CD14-positive monocyte (primary cell): ENCODE data around the gene KCTD7. TPM values are rescaled to one million over a fixed set of nuclear protein-coding genes. Genes with fewer than 3 reads are reported as not detected.

Experiments
- DNase-seq, 3 donors: peaks; one replicate each; pipeline ENCODE4 v3.0.0-alpha.2; 2011 to 2022
- H2AFZ ChIP-seq: 2 replicates; pipeline ENCODE4 v1.6.0; 2012; ENCODE audit warnings: mild to moderate bottlenecking, low read depth, low read length, inconsistent platforms; ENCODE audit not compliant: insufficient read depth, poor library complexity, severe bottlenecking
- H3K27ac ChIP-seq, 2 donors: 1 replicate in 1 of 2; 2 replicates in 1 of 2; pipeline ENCODE4 v1.5.1; 2012 to 2013; ENCODE audit warnings: low read length in 2 of 2, control low read depth in 1 of 2, inconsistent platforms in 1 of 2, low read depth in 1 of 2, mild to moderate bottlenecking in 1 of 2
- H3K27me3 ChIP-seq, 2 donors: one replicate each; pipeline versions ENCODE4 v1.6.0 to v1.6.1; 2011 to 2013; ENCODE audit warnings: low read length in 2 of 2; ENCODE audit not compliant: control insufficient read depth in 2 of 2, insufficient read depth in 2 of 2
- H3K36me3 ChIP-seq, 2 donors: replicated peaks in 1 of 2; 1 replicate in 1 of 2; 2 replicates in 1 of 2; pipeline versions ENCODE4 v1.5.1 to v1.6.1; 2012 to 2013; ENCODE audit warnings: low read length in 2 of 2, control low read depth in 1 of 2, inconsistent platforms in 1 of 2, mild to moderate bottlenecking in 1 of 2; ENCODE audit not compliant: insufficient read depth in 2 of 2, control insufficient read depth in 1 of 2
- H3K4me1 ChIP-seq, 2 donors: 1 replicate in 1 of 2; 2 replicates in 1 of 2; pipeline versions ENCODE4 v1.5.1 to v1.6.1; 2012 to 2013; ENCODE audit warnings: low read length in 2 of 2, control low read depth in 1 of 2, inconsistent platforms in 1 of 2, mild to moderate bottlenecking in 1 of 2, moderate library complexity in 1 of 2; ENCODE audit not compliant: insufficient read depth in 2 of 2, control insufficient read depth in 1 of 2
- H3K4me2 ChIP-seq: replicated peaks from 2 replicates; pipeline ENCODE3; 2012; ENCODE audit warnings: low read length, moderate library complexity, mild to moderate bottlenecking; ENCODE audit not compliant: poor library complexity, severe bottlenecking; ENCODE audit errors: extremely low read depth
- H3K4me3 ChIP-seq, 3 experiments: fragments of 200-600 bp in 1 of 3; sonication (generic) in 1 of 3; replicated peaks in 1 of 3; 1 replicate in 2 of 3; 2 replicates in 1 of 3; pipeline ENCODE4 v1.5.1; 2011 to 2013; ENCODE audit warnings: low read length in 3 of 3, mild to moderate bottlenecking in 3 of 3, control low read depth in 2 of 3, low read depth in 2 of 3, inconsistent platforms in 1 of 3, moderate library complexity in 1 of 3
- H3K79me2 ChIP-seq: 2 replicates; pipeline ENCODE4 v1.6.0; 2012; ENCODE audit warnings: mild to moderate bottlenecking, control low read depth, inconsistent platforms, low read length, moderate library complexity; ENCODE audit not compliant: insufficient read depth
- H3K9ac ChIP-seq: 2 replicates; pipeline ENCODE4 v1.6.0; 2017; ENCODE audit warnings: low read length, mild to moderate bottlenecking; ENCODE audit not compliant: insufficient read depth, poor library complexity, severe bottlenecking
- H3K9me3 ChIP-seq, 2 donors: replicated peaks in 1 of 2; 1 replicate in 1 of 2; 2 replicates in 1 of 2; pipeline versions ENCODE4 v1.5.1 to v1.6.1; 2012 to 2013; ENCODE audit warnings: low read length in 2 of 2, control low read depth in 1 of 2; ENCODE audit not compliant: control insufficient read depth in 1 of 2, insufficient read depth in 1 of 2
- H4K20me1 ChIP-seq: 2 replicates; pipeline ENCODE4 v1.6.0; 2012; ENCODE audit warnings: mild to moderate bottlenecking, low read length, control low read depth, moderate library complexity; ENCODE audit not compliant: insufficient read depth
- H3K27ac Mint-ChIP-seq, 7 donors: one replicate each; pipeline ENCODE4 v1.8.0; 2020; ENCODE audit warnings: mild to moderate bottlenecking in 7 of 7, mixed read lengths in 7 of 7, moderate library complexity in 6 of 7, inconsistent platforms in 2 of 7
- H3K27me3 Mint-ChIP-seq, 3 donors: one replicate each; pipeline ENCODE4 v1.8.0; 2021 to 2022; ENCODE audit warnings: low read depth in 3 of 3, mild to moderate bottlenecking in 3 of 3, mixed read lengths in 3 of 3, moderate library complexity in 3 of 3, inconsistent platforms in 1 of 3
- H3K36me3 Mint-ChIP-seq, 2 donors: one replicate each; pipeline ENCODE4 v1.8.0; 2020; ENCODE audit warnings: mixed read lengths in 2 of 2, inconsistent platforms in 1 of 2, mild to moderate bottlenecking in 1 of 2
- H3K4me1 Mint-ChIP-seq: one replicate; pipeline ENCODE4 v1.8.0; 2020; ENCODE audit warnings: mild to moderate bottlenecking, mixed read lengths
- H3K4me3 Mint-ChIP-seq, 2 donors: one replicate each; pipeline ENCODE4 v1.8.0; 2020; ENCODE audit warnings: mild to moderate bottlenecking in 2 of 2, mixed read lengths in 2 of 2, moderate library complexity in 1 of 2
- H3K9me3 Mint-ChIP-seq, 7 donors: one replicate each; pipeline ENCODE4 v1.8.0; 2020 to 2022; ENCODE audit warnings: mixed read lengths in 7 of 7, mild to moderate bottlenecking in 6 of 7, moderate library complexity in 6 of 7, inconsistent platforms in 2 of 7
- WGBS: methylation state at CpG from one replicate; pipeline ENCODE4 v1.1.5; 2013; ENCODE audit warnings: missing lambda C conversion rate; ENCODE audit not compliant: insufficient coverage; 5-methylcytosine and 5-hydroxymethylcytosine counted together
- intact Hi-C, 2 donors: fragments of 100-400 bp; cut with micrococcal nuclease; formaldehyde crosslinking; loops; one replicate each; pipeline versions ENCODE4 v1.15.0 to v1.15.1; 2023
- polyA plus RNA-seq, 3 donors: library from polyadenylated mRNA; depleted of rRNA in 1 of 3; unstranded in 2 of 3; stranded (reverse) in 1 of 3; fragments of 300-500 nt in 2 of 3; fragments of >200 nt in 1 of 3; fragmentation: Illumina TruSeq in 2 of 3; gene quantifications; 1 replicate in 2 of 3; 2 replicates in 1 of 3; pipeline ENCODE4 v1.2.3, GENCODE V29; 2012 to 2021
- TF ChIP-seq, protein P1 (sequence below): fragments of 200-600 bp; IDR thresholded peaks from one replicate; pipeline ENCODE4 v1.8.0; 2022; ENCODE audit warnings: antibody characterized with exemption, mild to moderate bottlenecking

Gene KCTD7
- polyA plus RNA-seq, 3 donors: 1.8 to 9.2 (median 2.7) TPM

- no peak overlapping the region for H3K4me3 ChIP-seq
- H3K79me2 ChIP-seq: no peaks in the 10 kb centered on the region
- no peaks in the 10 kb centered on the region for H3K4me1 ChIP-seq
- TF ChIP-seq, protein P1, sequence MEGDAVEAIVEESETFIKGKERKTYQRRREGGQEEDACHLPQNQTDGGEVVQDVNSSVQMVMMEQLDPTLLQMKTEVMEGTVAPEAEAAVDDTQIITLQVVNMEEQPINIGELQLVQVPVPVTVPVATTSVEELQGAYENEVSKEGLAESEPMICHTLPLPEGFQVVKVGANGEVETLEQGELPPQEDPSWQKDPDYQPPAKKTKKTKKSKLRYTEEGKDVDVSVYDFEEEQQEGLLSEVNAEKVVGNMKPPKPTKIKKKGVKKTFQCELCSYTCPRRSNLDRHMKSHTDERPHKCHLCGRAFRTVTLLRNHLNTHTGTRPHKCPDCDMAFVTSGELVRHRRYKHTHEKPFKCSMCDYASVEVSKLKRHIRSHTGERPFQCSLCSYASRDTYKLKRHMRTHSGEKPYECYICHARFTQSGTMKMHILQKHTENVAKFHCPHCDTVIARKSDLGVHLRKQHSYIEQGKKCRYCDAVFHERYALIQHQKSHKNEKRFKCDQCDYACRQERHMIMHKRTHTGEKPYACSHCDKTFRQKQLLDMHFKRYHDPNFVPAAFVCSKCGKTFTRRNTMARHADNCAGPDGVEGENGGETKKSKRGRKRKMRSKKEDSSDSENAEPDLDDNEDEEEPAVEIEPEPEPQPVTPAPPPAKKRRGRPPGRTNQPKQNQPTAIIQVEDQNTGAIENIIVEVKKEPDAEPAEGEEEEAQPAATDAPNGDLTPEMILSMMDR: no peak
- no peak overlapping the region for H3K27ac ChIP-seq
- H3K36me3 ChIP-seq: peaks cover 20 to 70% of the 10 kb centered on the region in 2 donors
- intact Hi-C loops: no loop called here
- H3K27me3 ChIP-seq: peaks cover 6 to 33% of the 10 kb centered on the region in 2 donors
- no peak for DNase-seq
- no peak overlapping the region for H3K4me2 ChIP-seq
- no peak overlapping the region for H3K4me3 Mint-ChIP-seq
- H2AFZ ChIP-seq: no peak overlapping the region
- peaks cover 26 to 71% (median 37%) of the 10 kb centered on the region in 3 donors for H3K27me3 Mint-ChIP-seq
- H4K20me1 ChIP-seq: no peaks in the 10 kb centered on the region
- peaks cover 3% of the 10 kb centered on the region for H3K4me1 Mint-ChIP-seq
- H3K9me3 Mint-ChIP-seq: peaks cover 0 to 8% (median 2%) of the 10 kb centered on the region in 7 donors
- H3K27ac Mint-ChIP-seq: no peak overlapping the region
- peaks cover 83 to 91% of the 10 kb centered on the region in 2 donors for H3K36me3 Mint-ChIP-seq
- H3K9me3 ChIP-seq: no peaks in the 10 kb centered on the region
- H3K9ac ChIP-seq: no peak overlapping the region
- 100% methylated on average over 5 of the region's 7 CpGs for WGBS
These were observed 12.3 kb downstream of the KCTD7 start for GRCh38 chr7:66640802-66641525.

DNA sequence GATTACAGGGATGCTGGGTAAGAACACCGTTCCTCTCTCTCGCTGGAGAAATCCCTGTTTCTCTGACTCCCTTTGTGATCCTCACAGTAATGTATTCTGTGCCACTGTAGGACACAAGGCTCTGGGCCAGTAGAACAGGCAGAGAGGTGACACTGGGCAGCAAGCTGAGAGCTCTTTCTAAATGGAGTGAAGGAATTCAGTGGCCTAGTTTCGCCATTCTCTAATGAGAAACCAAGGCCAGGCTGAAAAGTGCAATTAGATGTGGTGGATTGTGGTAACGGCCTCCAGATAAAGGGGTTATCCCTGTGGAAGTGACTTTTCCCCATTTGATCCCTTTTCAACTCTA is 12.8 kb downstream of the KCTD7 start:
- peaks cover 80 to 92% of the 10 kb centered on the region in 2 donors for H3K36me3 Mint-ChIP-seq
- DNase-seq: no peak
- H3K4me1 Mint-ChIP-seq: no peaks in the 10 kb centered on the region
- H3K27ac Mint-ChIP-seq: no peak overlapping the region
- Histone ChIP-seq H3K79me2 (no peaks in the 10 kb centered on the region), H3K9ac (no peak overlapping the region), H3K27me3 (peaks cover 6 to 33% of the 10 kb centered on the region in 2 donors), H3K9me3 (no peaks in the 10 kb centered on the region), H3K4me2 (no peak overlapping the region), H3K27ac (no peak overlapping the region), H4K20me1 (no peaks in the 10 kb centered on the region), H3K4me3 (no peak overlapping the region), H3K4me1 (no peaks in the 10 kb centered on the region), H3K36me3 (peaks cover 20 to 70% of the 10 kb centered on the region in 2 donors), H2AFZ (no peak overlapping the region)
- TF ChIP-seq, protein P1: no peak
- intact Hi-C loops: no loop called here
- WGBS: 100% methylated on average over 2 of the region's 4 CpGs
- H3K9me3 Mint-ChIP-seq: peaks cover 0 to 8% (median 2%) of the 10 kb centered on the region in 7 donors
- no peak overlapping the region for H3K4me3 Mint-ChIP-seq
- peaks cover 29 to 74% (median 43%) of the 10 kb centered on the region in 3 donors for H3K27me3 Mint-ChIP-seq
